A549 (cell line): ENCODE measurements around the gene KDM5B. TPM values are rescaled to one million over a fixed set of nuclear protein-coding genes. Genes with fewer than 3 reads are reported as not detected.

Source experiments
- ATAC-seq, 2 experiments: fragments of 200-7000 bp in 1 of 2; fragments of >200 bp in 1 of 2; cut with Nextera tagmentation in 1 of 2; cut with Tn5 transposase in 1 of 2; 3 replicates each; pipeline versions ENCODE4 v1.8.0 to v1.9.1; 2018 to 2020; ENCODE audit warnings: mild to moderate bottlenecking in 1 of 2, moderate library complexity in 1 of 2
- CTCF ChIA-PET: fragments of 300-600 bp; sonication (Branson Sonifier 250); formaldehyde crosslinking; extraction: SDS; loops from one replicate; lab custom pipeline; 2021; ENCODE audit warnings: antibody characterized with exemption, inconsistent platforms; lab: Yijun Ruan, JAX
- POLR2A ChIA-PET: fragments of 350-600 bp; formaldehyde crosslinking; extraction: SDS; loops from one replicate; lab custom pipeline; 2021; ENCODE audit warnings: antibody characterized with exemption, inconsistent platforms; lab: Yijun Ruan, JAX
- DNase-seq, 2 experiments: peaks; one replicate each; pipeline versions ENCODE4 v3.0.0 to v3.0.0-alpha.2; 2011 to 2016; ENCODE audit warnings: low read depth in 1 of 2, low spot score in 1 of 2
- FAIRE-seq: peaks from 2 replicates; lab custom pipeline; 2011; peaks lifted over from hg19 to GRCh38; lab: Jason Lieb, UNC
- H3K27ac ChIP-seq, 2 experiments: fragments of >200 bp; sonication (Bioruptor Twin); formaldehyde crosslinking; 3 replicates each; pipeline ENCODE4 v1.5.1; 2016 to 2017
- H3K4me1 ChIP-seq: fragments of >200 bp; sonication (Bioruptor Twin); formaldehyde crosslinking; 3 replicates; pipeline ENCODE4 v1.6.1; 2016
- H3K4me2 ChIP-seq: fragments of >200 bp; sonication (Bioruptor Twin); formaldehyde crosslinking; 3 replicates; pipeline ENCODE4 v1.6.1; 2016
- H3K4me3 ChIP-seq: fragments of >200 bp; sonication (Bioruptor Twin); formaldehyde crosslinking; 3 replicates; pipeline ENCODE4 v1.5.1; 2016
- H3K9me3 ChIP-seq: fragments of >200 bp; sonication (Bioruptor Twin); formaldehyde crosslinking; 3 replicates; pipeline ENCODE4 v1.6.1; 2016
- CEBPB ChIP-seq, 2 experiments: fragments of >200 bp in 1 of 2; sonication (Bioruptor Twin) in 1 of 2; formaldehyde crosslinking in 1 of 2; IDR thresholded peaks; 2 replicates each; pipeline ENCODE4 v1.6.1; 2012 to 2016
- CHD2 ChIP-seq: fragments of 150-350 bp; IDR thresholded peaks from 2 replicates; pipeline ENCODE4 v1.6.1; 2014; ENCODE audit warnings: low read length; ENCODE audit not compliant: partially characterized antibody
- ESRRA ChIP-seq: fragments of 150-350 bp; IDR thresholded peaks from 2 replicates; pipeline ENCODE4 v1.6.1; 2014; ENCODE audit warnings: mild to moderate bottlenecking, low read length, borderline replicate concordance
- FOSL2 ChIP-seq, 2 experiments: fragments of 450-650 bp in 1 of 2; fragments of >200 bp in 1 of 2; sonication (Bioruptor Twin) in 1 of 2; formaldehyde crosslinking; IDR thresholded peaks; 2 replicates each; pipeline versions ENCODE4 v1.5.0 to v1.6.1; 2016 to 2020; ENCODE audit warnings: mild to moderate bottlenecking in 1 of 2, moderate library complexity in 1 of 2
- HDAC2 ChIP-seq: fragments of 200-600 bp; sonication (generic); IDR thresholded peaks from 2 replicates; pipeline ENCODE4 v1.6.1; 2016
- HEYL ChIP-seq: fragments of 250-450 bp; sonication (Bioruptor Pico); IDR thresholded peaks from 2 replicates; pipeline ENCODE4 v1.8.0; 2021; ENCODE audit warnings: mild to moderate bottlenecking, moderate library complexity
- HOXA7 ChIP-seq: fragments of 250-450 bp; sonication (Bioruptor Pico); IDR thresholded peaks from 2 replicates; pipeline ENCODE4 v1.5.0; 2020; ENCODE audit warnings: mild to moderate bottlenecking, moderate library complexity
- MAZ ChIP-seq: fragments of 150-350 bp; IDR thresholded peaks from 2 replicates; pipeline ENCODE4 v1.6.1; 2014; ENCODE audit warnings: antibody characterized with exemption, low read depth, low read length, borderline replicate concordance
- POLR2AphosphoS2 ChIP-seq: conservative IDR thresholded peaks from 2 replicates; pipeline ENCODE4 v1.6.1; 2012; ENCODE audit warnings: low read length, improper control_type of control experiment, inconsistent platforms
- RAD21 ChIP-seq, 2 experiments: fragments of >200 bp in 1 of 2; sonication (Bioruptor Twin) in 1 of 2; formaldehyde crosslinking in 1 of 2; IDR thresholded peaks in 1 of 2; conservative IDR thresholded peaks in 1 of 2; 2 replicates in 1 of 2; 3 replicates in 1 of 2; pipeline ENCODE4 v1.6.1; 2012 to 2018; ENCODE audit warnings: inconsistent platforms in 1 of 2
- RARB ChIP-seq: fragments of 250-450 bp; sonication (Bioruptor Pico); IDR thresholded peaks from 2 replicates; pipeline ENCODE4 v1.8.0; 2021; ENCODE audit warnings: mild to moderate bottlenecking, moderate library complexity
- RFX5 ChIP-seq: fragments of 450-650 bp; IDR thresholded peaks from 2 replicates; pipeline ENCODE4 v1.7.1; 2014; ENCODE audit warnings: antibody characterized with exemption, mild to moderate bottlenecking, moderate library complexity
- ZC3H11A ChIP-seq: fragments of 450-650 bp; IDR thresholded peaks from 2 replicates; pipeline ENCODE4 v1.6.1; 2014; ENCODE audit warnings: antibody characterized with exemption, mild to moderate bottlenecking
- ZFP36 ChIP-seq: fragments of 450-650 bp; IDR thresholded peaks from 2 replicates; pipeline ENCODE4 v1.6.1; 2014; ENCODE audit warnings: borderline replicate concordance; ENCODE audit not compliant: partially characterized antibody
- polyA plus RNA-seq, 4 experiments: library from polyadenylated mRNA; depleted of rRNA in 3 of 4; stranded (reverse); fragments of >200 nt; fragmentation: RNase III in 1 of 4; extraction: RNeasy Plus Mini Kit Qiagen cat#74134 plus additional on column Dnase treatment in 1 of 4; gene quantifications; 2 replicates in 3 of 4; 3 replicates in 1 of 4; pipeline ENCODE4 v1.2.3, GENCODE V29; 2011 to 2017
- TF ChIP-seq, protein P1 (sequence below): fragments of 200-600 bp; sonication (generic); IDR thresholded peaks from 2 replicates; pipeline ENCODE4 v1.6.1; 2016; ENCODE audit warnings: antibody characterized with exemption, mild to moderate bottlenecking, moderate library complexity
- TF ChIP-seq, protein P2 (sequence below): fragments of >200 bp; sonication (Bioruptor Twin); formaldehyde crosslinking; IDR thresholded peaks from 2 replicates; pipeline ENCODE4 v1.6.1; 2016
- TF ChIP-seq, protein P3 (sequence below): IDR thresholded peaks from 2 replicates; pipeline ENCODE4 v1.6.1; 2012
- TF ChIP-seq, protein P4 (sequence below): fragments of 250-450 bp; sonication (Bioruptor Pico); IDR thresholded peaks from 2 replicates; pipeline ENCODE4 v1.5.0; 2021; ENCODE audit warnings: mild to moderate bottlenecking, moderate library complexity, borderline replicate concordance
- TF ChIP-seq, protein P5 (sequence below): fragments of 450-650 bp; IDR thresholded peaks from 2 replicates; pipeline ENCODE4 v1.6.1; 2014; ENCODE audit warnings: antibody characterized with exemption

The KDM5B gene
- polyA plus RNA-seq, 2 of the 4 experiments (the other 2 are of a cell fraction) = 15.8 to 44.3 TPM

DNA sequence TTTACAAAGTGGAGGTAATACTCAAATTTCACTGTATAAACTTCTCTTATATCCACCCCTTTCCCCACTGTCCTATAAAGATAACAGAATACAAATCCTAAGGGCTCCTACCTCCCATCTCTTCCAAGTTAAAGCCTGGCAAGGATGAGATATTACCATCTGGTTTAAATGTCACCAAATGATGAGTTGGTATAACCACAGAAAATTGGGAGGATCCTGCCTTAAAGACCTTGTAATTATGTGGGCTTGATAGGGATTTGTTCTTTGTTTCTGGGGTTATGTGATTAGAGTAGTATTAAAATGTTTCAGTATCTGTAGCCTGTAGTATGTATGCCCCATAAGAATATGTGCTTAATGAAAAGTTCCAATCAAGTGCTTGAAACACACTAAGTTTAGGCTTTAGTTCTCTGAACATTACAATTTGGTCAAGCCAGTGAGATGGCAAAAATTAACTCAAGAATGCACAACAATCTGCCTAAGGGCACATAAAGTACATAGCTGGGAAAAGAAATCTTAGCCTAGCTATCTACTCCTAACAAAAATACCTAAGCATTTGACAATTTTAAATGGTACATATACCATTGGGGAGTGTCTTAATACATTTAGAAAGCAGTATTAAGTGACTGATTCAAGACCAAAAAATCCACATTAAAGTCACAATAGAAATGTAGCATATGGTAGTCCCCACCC lies 14.0 kb downstream of the KDM5B start:
- ATAC-seq (no peak), FAIRE-seq (no peak), DNase-seq (no peak)
- H3K4me3 ChIP-seq = no peak overlapping the region
- H3K4me1 ChIP-seq = peaks cover 13% of the 10 kb centered on the region; the same call in 2 of the 3 replicates
- H3K27ac ChIP-seq = no peak overlapping the region
- H3K9me3 ChIP-seq = no peaks in the 10 kb centered on the region
- no peak for TF ChIP-seq ZFP36
- TF ChIP-seq, protein P1, sequence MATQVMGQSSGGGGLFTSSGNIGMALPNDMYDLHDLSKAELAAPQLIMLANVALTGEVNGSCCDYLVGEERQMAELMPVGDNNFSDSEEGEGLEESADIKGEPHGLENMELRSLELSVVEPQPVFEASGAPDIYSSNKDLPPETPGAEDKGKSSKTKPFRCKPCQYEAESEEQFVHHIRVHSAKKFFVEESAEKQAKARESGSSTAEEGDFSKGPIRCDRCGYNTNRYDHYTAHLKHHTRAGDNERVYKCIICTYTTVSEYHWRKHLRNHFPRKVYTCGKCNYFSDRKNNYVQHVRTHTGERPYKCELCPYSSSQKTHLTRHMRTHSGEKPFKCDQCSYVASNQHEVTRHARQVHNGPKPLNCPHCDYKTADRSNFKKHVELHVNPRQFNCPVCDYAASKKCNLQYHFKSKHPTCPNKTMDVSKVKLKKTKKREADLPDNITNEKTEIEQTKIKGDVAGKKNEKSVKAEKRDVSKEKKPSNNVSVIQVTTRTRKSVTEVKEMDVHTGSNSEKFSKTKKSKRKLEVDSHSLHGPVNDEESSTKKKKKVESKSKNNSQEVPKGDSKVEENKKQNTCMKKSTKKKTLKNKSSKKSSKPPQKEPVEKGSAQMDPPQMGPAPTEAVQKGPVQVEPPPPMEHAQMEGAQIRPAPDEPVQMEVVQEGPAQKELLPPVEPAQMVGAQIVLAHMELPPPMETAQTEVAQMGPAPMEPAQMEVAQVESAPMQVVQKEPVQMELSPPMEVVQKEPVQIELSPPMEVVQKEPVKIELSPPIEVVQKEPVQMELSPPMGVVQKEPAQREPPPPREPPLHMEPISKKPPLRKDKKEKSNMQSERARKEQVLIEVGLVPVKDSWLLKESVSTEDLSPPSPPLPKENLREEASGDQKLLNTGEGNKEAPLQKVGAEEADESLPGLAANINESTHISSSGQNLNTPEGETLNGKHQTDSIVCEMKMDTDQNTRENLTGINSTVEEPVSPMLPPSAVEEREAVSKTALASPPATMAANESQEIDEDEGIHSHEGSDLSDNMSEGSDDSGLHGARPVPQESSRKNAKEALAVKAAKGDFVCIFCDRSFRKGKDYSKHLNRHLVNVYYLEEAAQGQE = no peak
- TF ChIP-seq CEBPB (IDR thresholded peaks at IDR 0.05) = no peak
- TF ChIP-seq CHD2 = no peak
- TF ChIP-seq RAD21 (conservative IDR thresholded peaks at IDR 0.05 in 1 of 2, IDR thresholded peaks at IDR 0.05 in 1 of 2) = no peak
- TF ChIP-seq HDAC2 = no peak
- TF ChIP-seq ESRRA = no peak
- no peak for TF ChIP-seq MAZ
- TF ChIP-seq, protein P2, sequence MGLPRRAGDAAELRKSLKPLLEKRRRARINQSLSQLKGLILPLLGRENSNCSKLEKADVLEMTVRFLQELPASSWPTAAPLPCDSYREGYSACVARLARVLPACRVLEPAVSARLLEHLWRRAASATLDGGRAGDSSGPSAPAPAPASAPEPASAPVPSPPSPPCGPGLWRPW = no peak
- no peak for TF ChIP-seq HEYL (CRISPR knock-in tag)
- TF ChIP-seq, protein P3, sequence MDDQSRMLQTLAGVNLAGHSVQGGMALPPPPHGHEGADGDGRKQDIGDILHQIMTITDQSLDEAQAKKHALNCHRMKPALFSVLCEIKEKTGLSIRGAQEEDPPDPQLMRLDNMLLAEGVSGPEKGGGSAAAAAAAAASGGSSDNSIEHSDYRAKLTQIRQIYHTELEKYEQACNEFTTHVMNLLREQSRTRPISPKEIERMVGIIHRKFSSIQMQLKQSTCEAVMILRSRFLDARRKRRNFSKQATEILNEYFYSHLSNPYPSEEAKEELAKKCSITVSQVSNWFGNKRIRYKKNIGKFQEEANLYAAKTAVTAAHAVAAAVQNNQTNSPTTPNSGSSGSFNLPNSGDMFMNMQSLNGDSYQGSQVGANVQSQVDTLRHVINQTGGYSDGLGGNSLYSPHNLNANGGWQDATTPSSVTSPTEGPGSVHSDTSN = no peak
- no peak for TF ChIP-seq ZC3H11A
- TF ChIP-seq, protein P4, sequence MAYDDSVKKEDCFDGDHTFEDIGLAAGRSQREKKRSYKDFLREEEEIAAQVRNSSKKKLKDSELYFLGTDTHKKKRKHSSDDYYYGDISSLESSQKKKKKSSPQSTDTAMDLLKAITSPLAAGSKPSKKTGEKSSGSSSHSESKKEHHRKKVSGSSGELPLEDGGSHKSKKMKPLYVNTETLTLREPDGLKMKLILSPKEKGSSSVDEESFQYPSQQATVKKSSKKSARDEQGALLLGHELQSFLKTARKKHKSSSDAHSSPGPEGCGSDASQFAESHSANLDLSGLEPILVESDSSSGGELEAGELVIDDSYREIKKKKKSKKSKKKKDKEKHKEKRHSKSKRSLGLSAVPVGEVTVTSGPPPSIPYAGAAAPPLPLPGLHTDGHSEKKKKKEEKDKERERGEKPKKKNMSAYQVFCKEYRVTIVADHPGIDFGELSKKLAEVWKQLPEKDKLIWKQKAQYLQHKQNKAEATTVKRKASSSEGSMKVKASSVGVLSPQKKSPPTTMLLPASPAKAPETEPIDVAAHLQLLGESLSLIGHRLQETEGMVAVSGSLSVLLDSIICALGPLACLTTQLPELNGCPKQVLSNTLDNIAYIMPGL (CRISPR knock-in tag) = no peak
- no peak for TF ChIP-seq RFX5
- TF ChIP-seq FOSL2 (IDR thresholded peaks at IDR 0.05) = no peak
- TF ChIP-seq FOSL2 (CRISPR knock-in tag; IDR thresholded peaks at IDR 0.05) = no peak
- TF ChIP-seq RARB = no peak
- TF ChIP-seq, protein P5, sequence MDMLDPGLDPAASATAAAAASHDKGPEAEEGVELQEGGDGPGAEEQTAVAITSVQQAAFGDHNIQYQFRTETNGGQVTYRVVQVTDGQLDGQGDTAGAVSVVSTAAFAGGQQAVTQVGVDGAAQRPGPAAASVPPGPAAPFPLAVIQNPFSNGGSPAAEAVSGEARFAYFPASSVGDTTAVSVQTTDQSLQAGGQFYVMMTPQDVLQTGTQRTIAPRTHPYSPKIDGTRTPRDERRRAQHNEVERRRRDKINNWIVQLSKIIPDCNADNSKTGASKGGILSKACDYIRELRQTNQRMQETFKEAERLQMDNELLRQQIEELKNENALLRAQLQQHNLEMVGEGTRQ = no peak
- TF ChIP-seq HOXA7 (CRISPR knock-in tag) = no peak
- TF ChIP-seq POLR2AphosphoS2 = no peak
- TF ChIP-seq, all 56 proteins: peak for 0
- no peak overlapping the region for H3K4me2 ChIP-seq
- ChIA-PET POLR2A (no interaction called here), CTCF (interaction anchor here (1.0 kb wide), 2 partner anchors 9 to 74 kb away, joined by 3 read pairs; no protein-coding TSS in a partner anchor)
